ENCODE results near the gene IQGAP3. TPM values are rescaled to one million over a fixed set of nuclear protein-coding genes. Genes with fewer than 3 reads are reported as not detected.

The IQGAP3 gene
- polyA plus RNA-seq, 1 donor = 13.9 TPM

- no peak overlapping the region for H3K27ac ChIP-seq (ENCODE audit: low read length)
- H3K9me3 ChIP-seq (ENCODE audit: control insufficient read depth, low read depth, low read length) = no peaks in the 10 kb centered on the region
- H3K4me3 ChIP-seq (ENCODE audit: low read length) = peak overlapping the region; percentile 60
- peaks cover 2% of the 10 kb centered on the region for H3K27me3 ChIP-seq (ENCODE audit: control insufficient read depth, insufficient read depth, low read length)
- no peaks in the 10 kb centered on the region for H3K36me3 ChIP-seq (ENCODE audit: control insufficient read depth, insufficient read depth, low read length)
- WGBS (ENCODE audit: insufficient coverage, low lambda C conversion rate) = no CpG with 5 or more reads among the region's 10 CpGs
- peaks cover 19% of the 10 kb centered on the region for H3K4me1 ChIP-seq (ENCODE audit: control insufficient read depth, insufficient read depth, low read length)
- no peak for DNase-seq
Observed at GRCh38 chr1:156572663-156573018, 276 bp upstream of the IQGAP3 start.

GRCh38 chr1:156571261-156571852, 1.0 kb downstream of the IQGAP3 start:
- DNase-seq = peak; percentile 81 to 93
- H3K36me3 ChIP-seq (ENCODE audit: control insufficient read depth, insufficient read depth, low read length) = no peaks in the 10 kb centered on the region
- peaks cover 2% of the 10 kb centered on the region for H3K27me3 ChIP-seq (ENCODE audit: control insufficient read depth, insufficient read depth, low read length)
- WGBS (ENCODE audit: insufficient coverage, low lambda C conversion rate) = no CpG with 5 or more reads among the region's 4 CpGs
- H3K4me3 ChIP-seq (ENCODE audit: low read length) = peak overlapping the region; percentile 60
- no peaks in the 10 kb centered on the region for H3K9me3 ChIP-seq (ENCODE audit: control insufficient read depth, low read depth, low read length)
- H3K27ac ChIP-seq (ENCODE audit: low read length) = peak overlapping the region; percentile 93
- H3K4me1 ChIP-seq (ENCODE audit: control insufficient read depth, insufficient read depth, low read length) = peaks cover 19% of the 10 kb centered on the region

DNA sequence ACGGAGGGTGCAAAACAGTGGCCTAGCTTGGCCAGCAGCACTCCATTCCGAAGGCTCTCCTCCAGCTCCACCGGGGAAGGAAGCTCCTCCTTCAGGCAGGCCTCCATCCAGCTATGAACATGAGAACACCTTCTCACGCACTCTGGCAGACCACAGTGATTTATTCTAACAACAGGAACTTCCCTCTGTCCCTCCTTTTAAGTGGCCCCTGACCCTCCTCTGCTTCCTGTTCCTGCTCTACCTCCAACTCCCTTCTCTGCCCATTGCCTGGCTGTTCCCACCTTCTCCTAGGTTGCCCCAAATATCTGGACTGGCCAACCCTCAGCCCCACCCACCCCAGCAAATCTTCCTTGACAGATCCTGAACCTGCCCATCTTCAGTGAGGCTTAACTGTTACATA, 5.9 kb downstream of the IQGAP3 start:
- no peak for DNase-seq
- H3K9me3 ChIP-seq (ENCODE audit: control insufficient read depth, low read depth, low read length) = no peaks in the 10 kb centered on the region
- H3K27me3 ChIP-seq (ENCODE audit: control insufficient read depth, insufficient read depth, low read length) = no peaks in the 10 kb centered on the region
- no peak overlapping the region for H3K4me3 ChIP-seq (ENCODE audit: low read length)
- H3K36me3 ChIP-seq (ENCODE audit: control insufficient read depth, insufficient read depth, low read length) = peaks cover 14% of the 10 kb centered on the region
- H3K4me1 ChIP-seq (ENCODE audit: control insufficient read depth, insufficient read depth, low read length) = peaks cover 15% of the 10 kb centered on the region
- no peak overlapping the region for H3K27ac ChIP-seq (ENCODE audit: low read length)
- 100% methylated on average over 1 of the region's 4 CpGs for WGBS (ENCODE audit: insufficient coverage, low lambda C conversion rate)

GRCh38 chr1:156565519-156565918, 6.8 kb downstream of the IQGAP3 start:
- peaks cover 18% of the 10 kb centered on the region for H3K36me3 ChIP-seq (ENCODE audit: control insufficient read depth, insufficient read depth, low read length)
- no peak for DNase-seq
- H3K4me3 ChIP-seq (ENCODE audit: low read length) = no peak overlapping the region
- WGBS (ENCODE audit: insufficient coverage, low lambda C conversion rate) = no CpG with 5 or more reads among the region's 2 CpGs
- no peak overlapping the region for H3K27ac ChIP-seq (ENCODE audit: low read length)
- no peaks in the 10 kb centered on the region for H3K9me3 ChIP-seq (ENCODE audit: control insufficient read depth, low read depth, low read length)
- no peaks in the 10 kb centered on the region for H3K27me3 ChIP-seq (ENCODE audit: control insufficient read depth, insufficient read depth, low read length)
- H3K4me1 ChIP-seq (ENCODE audit: control insufficient read depth, insufficient read depth, low read length) = peaks cover 6% of the 10 kb centered on the region

DNA sequence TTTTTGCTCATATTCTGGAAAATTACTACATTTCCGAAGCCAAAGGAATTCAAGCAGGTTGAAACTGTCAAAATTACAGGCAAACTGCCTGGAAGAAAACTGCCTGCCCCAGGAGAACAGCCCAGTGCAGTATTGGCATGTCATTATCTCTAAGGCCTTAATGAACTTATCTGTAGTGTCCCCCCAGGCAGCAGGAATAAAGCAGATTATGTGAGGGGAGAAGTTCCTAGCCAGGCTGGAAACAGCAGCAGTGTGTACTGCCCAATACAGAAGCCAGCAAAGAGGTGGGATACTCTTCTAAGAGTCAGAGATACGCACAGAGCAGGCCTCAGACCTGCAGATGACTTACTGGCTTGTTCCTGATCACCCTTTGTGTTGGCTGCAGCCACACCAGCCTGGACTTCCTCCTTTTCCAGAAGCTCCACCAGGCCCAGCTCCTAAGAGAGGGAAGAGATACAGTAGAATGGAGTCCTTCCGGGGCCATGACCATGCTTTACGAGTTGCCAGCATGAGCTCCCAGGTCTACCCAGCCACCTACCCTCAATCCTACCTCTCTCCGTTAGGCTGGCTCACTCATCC, 11.7 kb downstream of the IQGAP3 start:
- Histone ChIP-seq H3K27ac (ENCODE audit: low read length) (no peak overlapping the region), H3K4me3 (ENCODE audit: low read length) (no peak overlapping the region), H3K36me3 (ENCODE audit: control insufficient read depth, insufficient read depth, low read length) (peaks cover 33% of the 10 kb centered on the region), H3K4me1 (ENCODE audit: control insufficient read depth, insufficient read depth, low read length) (peaks cover 2% of the 10 kb centered on the region), H3K9me3 (ENCODE audit: control insufficient read depth, low read depth, low read length) (no peaks in the 10 kb centered on the region), H3K27me3 (ENCODE audit: control insufficient read depth, insufficient read depth, low read length) (no peaks in the 10 kb centered on the region)
- 0% methylated on average over 1 of the region's 5 CpGs for WGBS (ENCODE audit: insufficient coverage, low lambda C conversion rate)
- no peak for DNase-seq

GRCh38 chr1:156559797-156560385, 12.5 kb downstream of the IQGAP3 start:
- H3K27me3 ChIP-seq (ENCODE audit: control insufficient read depth, insufficient read depth, low read length) = no peaks in the 10 kb centered on the region
- no peak overlapping the region for H3K27ac ChIP-seq (ENCODE audit: low read length)
- no peak for DNase-seq
- H3K9me3 ChIP-seq (ENCODE audit: control insufficient read depth, low read depth, low read length) = no peaks in the 10 kb centered on the region
- H3K4me3 ChIP-seq (ENCODE audit: low read length) = no peak overlapping the region
- H3K4me1 ChIP-seq (ENCODE audit: control insufficient read depth, insufficient read depth, low read length) = peaks cover 2% of the 10 kb centered on the region
- peaks cover 30% of the 10 kb centered on the region for H3K36me3 ChIP-seq (ENCODE audit: control insufficient read depth, insufficient read depth, low read length)
- WGBS (ENCODE audit: insufficient coverage, low lambda C conversion rate) = no CpG with 5 or more reads among the region's 5 CpGs

DNA sequence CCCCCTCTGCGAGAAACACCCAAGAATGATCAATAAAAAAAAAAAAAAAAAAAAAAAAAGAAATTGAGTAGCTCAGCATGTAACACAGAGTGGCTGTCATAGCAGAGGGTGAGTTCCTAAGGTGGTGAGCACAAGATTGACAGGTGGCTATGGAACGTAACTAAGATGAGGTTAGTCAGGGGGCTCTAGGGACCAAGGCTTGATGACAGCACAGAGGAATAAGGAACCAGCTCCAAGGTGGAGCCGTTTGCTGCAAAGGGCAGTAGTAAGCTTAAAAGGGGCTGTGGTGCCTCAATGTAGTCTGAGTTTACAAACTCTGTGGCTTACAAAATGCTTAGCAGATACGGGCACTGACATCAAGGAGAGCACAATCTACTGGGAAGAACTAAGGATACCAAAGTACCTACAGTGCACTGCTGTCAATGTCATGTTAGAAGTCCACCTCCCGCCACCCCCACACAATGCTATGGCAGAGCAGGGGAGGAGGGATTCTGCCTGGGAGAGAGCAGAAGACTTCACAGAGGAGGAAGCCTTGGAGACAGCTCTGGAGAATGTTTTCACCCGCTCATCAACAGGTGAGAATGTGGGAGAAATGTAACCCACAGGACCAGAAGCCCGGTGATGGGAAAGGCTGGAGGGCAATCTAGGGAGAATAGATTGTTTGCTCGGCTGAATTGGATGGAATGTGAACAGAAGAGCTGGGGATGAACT, 13.1 kb downstream of the IQGAP3 start:
- peaks cover 2% of the 10 kb centered on the region for H3K4me1 ChIP-seq (ENCODE audit: control insufficient read depth, insufficient read depth, low read length)
- H3K9me3 ChIP-seq (ENCODE audit: control insufficient read depth, low read depth, low read length) = no peaks in the 10 kb centered on the region
- DNase-seq = no peak
- H3K36me3 ChIP-seq (ENCODE audit: control insufficient read depth, insufficient read depth, low read length) = peaks cover 29% of the 10 kb centered on the region
- 29% methylated on average over 1 of the region's 8 CpGs for WGBS (ENCODE audit: insufficient coverage, low lambda C conversion rate)
- H3K27me3 ChIP-seq (ENCODE audit: control insufficient read depth, insufficient read depth, low read length) = no peaks in the 10 kb centered on the region
- H3K27ac ChIP-seq (ENCODE audit: low read length) = no peak overlapping the region
- no peak overlapping the region for H3K4me3 ChIP-seq (ENCODE audit: low read length)

- Histone ChIP-seq H3K4me3 (ENCODE audit: low read length) (no peak overlapping the region), H3K27me3 (ENCODE audit: control insufficient read depth, insufficient read depth, low read length) (no peaks in the 10 kb centered on the region), H3K27ac (ENCODE audit: low read length) (no peak overlapping the region), H3K36me3 (ENCODE audit: control insufficient read depth, insufficient read depth, low read length) (peaks cover 18% of the 10 kb centered on the region), H3K4me1 (ENCODE audit: control insufficient read depth, insufficient read depth, low read length) (no peaks in the 10 kb centered on the region), H3K9me3 (ENCODE audit: control insufficient read depth, low read depth, low read length) (no peaks in the 10 kb centered on the region)
- no CpG with 5 or more reads among the region's 9 CpGs for WGBS (ENCODE audit: insufficient coverage, low lambda C conversion rate)
- DNase-seq = no peak
Observed at GRCh38 chr1:156556354-156556753, 16.0 kb downstream of the IQGAP3 start.

DNA sequence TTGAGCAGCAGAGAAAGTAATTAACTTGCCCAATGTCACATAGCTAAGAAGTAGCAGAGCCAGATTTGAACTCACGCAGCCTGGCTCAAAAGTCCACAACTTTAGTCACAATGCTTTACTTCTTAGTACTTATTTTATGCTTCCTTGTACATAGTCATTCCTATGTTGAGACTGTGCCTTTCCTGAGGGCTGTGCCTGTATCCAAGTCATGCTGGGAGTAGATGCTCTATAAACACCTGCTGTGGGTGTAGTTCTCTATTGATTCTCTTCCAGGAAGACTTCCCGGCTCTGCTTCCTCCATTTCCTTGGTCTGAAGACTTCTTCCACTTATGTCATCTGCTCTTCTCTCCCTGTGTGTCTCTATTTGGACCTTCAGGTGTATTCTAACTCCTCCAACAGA, 16.6 kb downstream of the IQGAP3 start:
- H3K27me3 ChIP-seq (ENCODE audit: control insufficient read depth, insufficient read depth, low read length) = no peaks in the 10 kb centered on the region
- WGBS (ENCODE audit: insufficient coverage, low lambda C conversion rate) = no CpG with 5 or more reads among the region's 2 CpGs
- no peak for DNase-seq
- no peaks in the 10 kb centered on the region for H3K9me3 ChIP-seq (ENCODE audit: control insufficient read depth, low read depth, low read length)
- no peak overlapping the region for H3K27ac ChIP-seq (ENCODE audit: low read length)
- H3K4me1 ChIP-seq (ENCODE audit: control insufficient read depth, insufficient read depth, low read length) = no peaks in the 10 kb centered on the region
- no peak overlapping the region for H3K4me3 ChIP-seq (ENCODE audit: low read length)
- peaks cover 17% of the 10 kb centered on the region for H3K36me3 ChIP-seq (ENCODE audit: control insufficient read depth, insufficient read depth, low read length)

DNA sequence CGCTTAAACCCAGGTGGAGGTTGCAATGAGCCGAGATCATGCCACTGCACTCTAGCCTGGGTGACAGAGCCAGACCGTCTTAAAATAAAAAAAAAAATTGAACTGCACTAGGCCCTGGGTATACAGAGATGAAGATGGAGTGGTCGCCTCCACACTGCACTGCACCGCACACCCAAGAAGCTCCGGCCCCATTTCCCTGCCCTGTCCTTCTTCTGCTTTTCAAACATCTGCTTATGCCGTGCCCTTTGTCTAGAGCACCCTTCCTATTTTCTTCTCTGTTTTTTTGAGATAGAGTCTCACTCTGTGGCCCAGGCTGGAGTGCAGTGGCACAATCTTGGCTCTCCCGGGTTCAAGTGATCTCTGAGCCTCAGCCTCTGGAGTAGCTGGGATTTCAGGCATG, 17.4 kb downstream of the IQGAP3 start:
- Histone ChIP-seq H3K4me3 (ENCODE audit: low read length) (no peak overlapping the region), H3K27ac (ENCODE audit: low read length) (no peak overlapping the region), H3K4me1 (ENCODE audit: control insufficient read depth, insufficient read depth, low read length) (no peaks in the 10 kb centered on the region), H3K27me3 (ENCODE audit: control insufficient read depth, insufficient read depth, low read length) (no peaks in the 10 kb centered on the region), H3K36me3 (ENCODE audit: control insufficient read depth, insufficient read depth, low read length) (peaks cover 14% of the 10 kb centered on the region), H3K9me3 (ENCODE audit: control insufficient read depth, low read depth, low read length) (no peaks in the 10 kb centered on the region)
- DNase-seq = no peak
- WGBS (ENCODE audit: insufficient coverage, low lambda C conversion rate) = 80% methylated on average over 1 of the region's 8 CpGs

All from large intestine (tissue), 3 donors.